Brain microvascular endothelial cell (primary cell): Measurements from ENCODE around the gene GPR68.

Experiments
- DNase-seq: peaks from one replicate; pipeline ENCODE4 v3.0.0-alpha.2; 2020
- H3K27ac ChIP-seq: fragments of 250-450 bp; sonication (Bioruptor Pico); 2 replicates; pipeline ENCODE4 v1.5.1; 2020; ENCODE audit warnings: mild to moderate bottlenecking, moderate library complexity
- H3K27me3 ChIP-seq: fragments of 250-450 bp; sonication (Bioruptor Pico); replicated peaks from 2 replicates; pipeline ENCODE4 v1.5.1; 2020; ENCODE audit warnings: mild to moderate bottlenecking
- H3K36me3 ChIP-seq: fragments of 250-450 bp; sonication (Bioruptor Pico); replicated peaks from 2 replicates; pipeline ENCODE4 v1.5.1; 2020; ENCODE audit warnings: mild to moderate bottlenecking
- H3K4me3 ChIP-seq: 2 replicates; pipeline ENCODE4 v1.5.1; 2011; ENCODE audit warnings: low read depth, mild to moderate bottlenecking, control low read depth, low read length, moderate library complexity
- in situ Hi-C: cut with HindIII; loops from 2 replicates; pipeline ENCODE4 v1.10.0; 2017; ENCODE audit warnings: low sequenced_read_pairs, low pct_ligation_motif_present
- TF ChIP-seq, protein P1 (sequence below): IDR thresholded peaks from 2 replicates; pipeline ENCODE4 v1.5.1; 2011; ENCODE audit warnings: low read depth, mild to moderate bottlenecking, moderate library complexity, low read length, control low read depth, inconsistent platforms; ENCODE audit errors: missing control alignments

GPR68 gene

DNA sequence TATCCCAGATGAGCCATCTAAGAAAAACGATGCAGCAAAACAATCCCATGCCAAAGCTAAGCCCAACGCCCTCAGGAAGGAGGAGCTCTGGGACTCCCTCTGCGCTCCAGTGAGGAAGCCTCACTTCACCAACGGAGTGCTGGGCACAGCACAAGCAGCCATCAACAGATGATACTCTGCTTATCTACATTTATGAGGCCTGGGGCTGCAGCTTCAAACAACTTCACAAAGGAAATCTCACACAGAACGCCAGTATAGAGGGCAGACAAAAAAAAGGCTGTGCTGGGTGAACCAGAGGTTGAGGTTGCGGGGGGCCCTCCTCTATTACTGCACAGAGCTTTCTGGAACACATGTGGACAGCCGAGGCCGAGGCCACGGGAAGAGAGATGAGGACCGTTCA is 34.9 kb upstream of the GPR68 start:
- in situ Hi-C loops = loop anchor here (25.0 kb wide), 2 partner anchors 92 to 367 kb away; no protein-coding TSS in a partner anchor
- TF ChIP-seq, protein P1, sequence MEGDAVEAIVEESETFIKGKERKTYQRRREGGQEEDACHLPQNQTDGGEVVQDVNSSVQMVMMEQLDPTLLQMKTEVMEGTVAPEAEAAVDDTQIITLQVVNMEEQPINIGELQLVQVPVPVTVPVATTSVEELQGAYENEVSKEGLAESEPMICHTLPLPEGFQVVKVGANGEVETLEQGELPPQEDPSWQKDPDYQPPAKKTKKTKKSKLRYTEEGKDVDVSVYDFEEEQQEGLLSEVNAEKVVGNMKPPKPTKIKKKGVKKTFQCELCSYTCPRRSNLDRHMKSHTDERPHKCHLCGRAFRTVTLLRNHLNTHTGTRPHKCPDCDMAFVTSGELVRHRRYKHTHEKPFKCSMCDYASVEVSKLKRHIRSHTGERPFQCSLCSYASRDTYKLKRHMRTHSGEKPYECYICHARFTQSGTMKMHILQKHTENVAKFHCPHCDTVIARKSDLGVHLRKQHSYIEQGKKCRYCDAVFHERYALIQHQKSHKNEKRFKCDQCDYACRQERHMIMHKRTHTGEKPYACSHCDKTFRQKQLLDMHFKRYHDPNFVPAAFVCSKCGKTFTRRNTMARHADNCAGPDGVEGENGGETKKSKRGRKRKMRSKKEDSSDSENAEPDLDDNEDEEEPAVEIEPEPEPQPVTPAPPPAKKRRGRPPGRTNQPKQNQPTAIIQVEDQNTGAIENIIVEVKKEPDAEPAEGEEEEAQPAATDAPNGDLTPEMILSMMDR = no peak
- no peak overlapping the region for H3K27ac ChIP-seq
- no peak overlapping the region for H3K4me3 ChIP-seq
- no peaks in the 10 kb centered on the region for H3K27me3 ChIP-seq
- DNase-seq = no peak
- H3K36me3 ChIP-seq = no peaks in the 10 kb centered on the region

DNA sequence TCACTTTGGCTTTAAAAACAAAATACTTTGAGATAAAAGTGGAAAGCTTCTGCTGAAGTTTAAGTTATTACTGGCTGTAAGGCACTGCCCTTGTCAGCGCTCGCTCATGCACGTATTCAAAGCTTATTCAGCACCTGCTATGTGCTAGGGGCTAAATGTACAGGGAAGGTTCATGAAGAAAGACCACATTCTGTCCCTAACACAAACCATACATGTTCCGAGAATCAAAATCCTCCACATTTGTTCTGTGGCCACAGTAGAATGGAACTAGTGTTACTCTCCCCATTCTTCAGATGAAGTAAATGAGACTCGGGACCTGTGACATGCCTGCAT is 33.8 kb upstream of the GPR68 start:
- Histone ChIP-seq H3K27ac (no peak overlapping the region), H3K27me3 (no peaks in the 10 kb centered on the region), H3K36me3 (no peaks in the 10 kb centered on the region), H3K4me3 (no peak overlapping the region)
- TF ChIP-seq, protein P1 = no peak
- in situ Hi-C loops = loop anchor here (25.0 kb wide), 2 partner anchors 91 to 366 kb away; no protein-coding TSS in a partner anchor
- DNase-seq = no peak

DNA sequence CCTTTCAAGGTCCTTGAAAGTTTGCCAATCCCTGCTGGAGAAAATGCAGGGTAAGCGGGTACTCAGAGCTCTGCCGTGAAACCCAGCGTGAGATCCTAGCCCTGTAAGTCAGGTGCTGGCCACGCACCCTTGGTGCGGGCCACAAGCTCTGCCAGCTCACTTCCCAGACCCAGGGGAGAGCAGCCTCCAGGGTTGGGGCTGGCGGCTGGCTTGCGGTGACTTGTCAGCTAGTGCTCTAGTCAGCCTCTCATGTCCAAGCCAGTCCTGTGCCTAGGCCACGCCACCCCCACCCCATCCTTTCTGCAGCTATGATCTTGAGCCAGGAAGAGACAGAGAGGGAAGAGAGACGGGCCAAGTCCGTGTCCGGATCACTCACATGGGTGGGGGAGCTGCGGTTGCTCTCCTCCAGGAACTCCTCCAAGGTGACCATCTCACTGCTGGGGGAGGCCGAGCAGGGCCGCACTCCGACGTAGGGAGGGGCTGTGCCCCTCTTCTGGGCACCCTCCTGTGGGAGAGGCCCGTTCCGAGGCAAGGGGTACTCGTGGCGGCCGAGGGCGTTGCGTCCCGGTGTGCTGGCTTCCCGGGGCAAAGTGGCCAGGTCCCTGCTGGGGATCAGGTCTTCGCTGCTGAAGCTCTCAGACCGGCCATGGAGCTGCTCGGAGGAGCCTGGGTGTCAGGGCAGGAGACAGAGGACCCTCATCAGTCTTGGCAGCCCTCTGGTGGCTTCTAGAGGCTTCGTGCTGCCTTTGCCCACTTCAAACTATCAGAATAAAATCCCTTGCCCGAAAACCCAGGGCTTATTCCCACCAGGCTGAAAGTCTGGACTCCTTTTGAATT is 33.3 kb upstream of the GPR68 start:
- TF ChIP-seq, protein P1 = no peak
- no peaks in the 10 kb centered on the region for H3K36me3 ChIP-seq
- H3K27ac ChIP-seq = no peak overlapping the region
- no peaks in the 10 kb centered on the region for H3K27me3 ChIP-seq
- no peak for DNase-seq
- in situ Hi-C loops = loop anchor here (25.0 kb wide), 2 partner anchors 90 to 365 kb away; no protein-coding TSS in a partner anchor
- H3K4me3 ChIP-seq = no peak overlapping the region

GRCh38 chr14:91274796-91275195 is 30.3 kb upstream of the GPR68 start:
- no peak overlapping the region for H3K27ac ChIP-seq
- TF ChIP-seq, protein P1 = no peak
- no peaks in the 10 kb centered on the region for H3K27me3 ChIP-seq
- H3K36me3 ChIP-seq = no peaks in the 10 kb centered on the region
- H3K4me3 ChIP-seq = no peak overlapping the region
- in situ Hi-C loops = loop anchor here (25.0 kb wide), 2 partner anchors 87 to 362 kb away; no protein-coding TSS in a partner anchor
- no peak for DNase-seq

DNA sequence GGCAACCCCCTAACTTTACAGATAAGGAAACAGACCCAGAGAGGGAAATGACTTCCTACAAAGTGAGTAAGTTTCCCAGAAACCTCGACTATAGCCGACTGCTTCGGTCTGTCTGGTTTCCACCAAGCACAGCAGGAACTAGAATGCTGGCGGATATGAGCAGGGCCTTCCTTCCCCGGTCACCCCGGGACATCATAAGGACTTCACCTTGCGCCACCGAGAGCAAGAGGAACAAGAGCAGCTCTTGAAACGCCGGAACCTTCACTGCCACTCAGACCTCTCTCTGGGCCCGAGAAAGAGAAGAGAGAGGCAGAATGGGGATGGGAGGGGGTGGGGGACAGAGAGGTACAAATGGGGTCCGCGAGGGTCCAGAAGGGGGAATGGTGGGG is 29.4 kb upstream of the GPR68 start:
- DNase-seq = no peak
- H3K27me3 ChIP-seq = no peaks in the 10 kb centered on the region
- TF ChIP-seq, protein P1 = no peak
- H3K4me3 ChIP-seq = no peak overlapping the region
- in situ Hi-C loops = no loop called here
- no peak overlapping the region for H3K27ac ChIP-seq
- no peaks in the 10 kb centered on the region for H3K36me3 ChIP-seq
